Activated CD4-positive, alpha-beta T cell treated with anti-CD3 and anti-CD28 coated beads, Interleukin-2, amount 10 ng/mL, durations not matched to agents 24 days and 14 days (primary cell): ENCODE data around the gene FXR2. TPM values are rescaled to one million over a fixed set of nuclear protein-coding genes. Genes with fewer than 3 reads are reported as not detected.
"Not testable (repeated sequence)": the region's sequence is repeated elsewhere in the genome, so short reads cannot be mapped to it uniquely, and the experiment has no call there.

ENCODE experiments used
- DNase-seq: peaks from one replicate; pipeline ENCODE4 v3.0.0; 2022
- H3K27ac Mint-ChIP-seq: one replicate; pipeline ENCODE4 v1.8.0; 2022; ENCODE audit warnings: mild to moderate bottlenecking, mixed read lengths
- H3K27me3 Mint-ChIP-seq: one replicate; pipeline ENCODE4 v1.8.0; 2022; ENCODE audit warnings: mixed read lengths
- H3K36me3 Mint-ChIP-seq: one replicate; pipeline ENCODE4 v1.8.0; 2022; ENCODE audit warnings: low read depth, mild to moderate bottlenecking, mixed read lengths
- H3K4me1 Mint-ChIP-seq: one replicate; pipeline ENCODE4 v1.8.0; 2021; ENCODE audit warnings: mixed read lengths
- H3K4me3 Mint-ChIP-seq: one replicate; pipeline ENCODE4 v1.8.0; 2022; ENCODE audit warnings: mild to moderate bottlenecking, moderate library complexity, mixed read lengths
- H3K9me3 Mint-ChIP-seq: one replicate; pipeline ENCODE4 v1.8.0; 2021; ENCODE audit warnings: mixed read lengths
- intact Hi-C: fragments of 100-400 bp; cut with micrococcal nuclease; formaldehyde crosslinking; loops from one replicate; pipeline ENCODE4 v1.15.1; 2023
- total RNA-seq: library from RNA; stranded (reverse); gene quantifications from 2 replicates; pipeline ENCODE4 v1.2.3, GENCODE V29; 2022

FXR2 gene
- total RNA-seq = 62.6 and 64.4 TPM in 2 replicates

DNA sequence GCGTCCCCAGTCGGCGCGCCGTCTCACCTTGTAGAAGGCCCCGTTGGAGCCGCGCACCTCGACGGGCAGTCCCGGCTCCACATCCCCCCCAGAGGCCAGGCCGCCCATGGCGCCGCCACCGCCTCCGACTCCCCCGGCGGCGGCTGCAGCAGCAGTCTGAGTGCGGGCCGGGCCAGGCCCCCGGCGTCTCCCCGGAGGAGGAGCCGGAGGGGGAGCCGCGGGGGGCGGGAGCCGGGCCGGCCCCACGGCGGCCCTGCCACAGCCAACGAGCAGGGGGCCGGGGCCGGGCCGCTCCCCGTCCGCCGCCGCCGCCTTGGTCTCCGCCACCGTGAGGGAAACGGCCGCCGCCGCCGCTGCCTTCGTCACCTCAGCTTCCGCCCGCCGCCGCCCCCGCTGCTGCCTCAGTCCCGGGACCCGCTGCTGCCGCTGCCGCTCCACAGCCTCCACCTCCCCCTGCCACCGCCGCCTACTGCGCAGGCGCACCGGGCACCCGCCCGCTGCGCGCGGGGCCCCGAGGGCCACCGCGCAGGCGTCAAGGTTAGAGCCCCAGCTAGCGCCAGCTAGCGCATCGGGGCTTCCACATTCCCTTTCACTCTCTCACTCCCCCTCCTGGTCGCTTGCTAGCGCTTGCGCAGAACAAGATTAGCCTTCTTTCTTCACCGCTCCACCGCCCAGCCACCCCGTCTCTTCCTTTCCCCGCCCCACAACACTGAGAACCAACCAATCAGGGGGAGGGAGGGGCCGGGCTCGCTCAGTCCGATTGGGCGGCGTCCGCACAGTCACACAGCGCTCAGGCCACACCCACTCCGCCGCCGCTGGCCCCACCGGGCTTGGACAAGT lies at the start of gene FXR2:
TSS of gene FXR2 (minus strand) at position 473 of the 840 bp plus-strand sequence. CDS start at position 108, 365 bp downstream.
- intact Hi-C loops = loop anchor here (1.0 to 5.0 kb wide), 3 partner anchors 31 to 74 kb away; partner anchors contain the start of genes ATP1B2, MPDU1 and WRAP53
- H3K36me3 Mint-ChIP-seq = peaks cover 18% of the 10 kb centered on the region
- H3K4me1 Mint-ChIP-seq = peaks cover 33% of the 10 kb centered on the region
- no peaks in the 10 kb centered on the region for H3K27me3 Mint-ChIP-seq
- peak within 1 kb of the TSS; percentile 87 for H3K4me3 Mint-ChIP-seq
- peak within 1 kb of the TSS; percentile 91 for H3K27ac Mint-ChIP-seq
- peak; percentile 99 for DNase-seq
- H3K9me3 Mint-ChIP-seq = no peaks in the 10 kb centered on the region

- peaks cover under 1% of the 10 kb centered on the region for H3K4me1 Mint-ChIP-seq
- H3K4me3 Mint-ChIP-seq = no peak overlapping the region
- H3K27ac Mint-ChIP-seq = no peak overlapping the region
- intact Hi-C loops = no loop called here
- peaks cover 30% of the 10 kb centered on the region for H3K27me3 Mint-ChIP-seq
- DNase-seq = no peak
- H3K36me3 Mint-ChIP-seq = peaks cover 2% of the 10 kb centered on the region
- no peaks in the 10 kb centered on the region for H3K9me3 Mint-ChIP-seq
Observed at GRCh38 chr17:7656958-7657609, 42.4 kb upstream of the FXR2 start.

DNA sequence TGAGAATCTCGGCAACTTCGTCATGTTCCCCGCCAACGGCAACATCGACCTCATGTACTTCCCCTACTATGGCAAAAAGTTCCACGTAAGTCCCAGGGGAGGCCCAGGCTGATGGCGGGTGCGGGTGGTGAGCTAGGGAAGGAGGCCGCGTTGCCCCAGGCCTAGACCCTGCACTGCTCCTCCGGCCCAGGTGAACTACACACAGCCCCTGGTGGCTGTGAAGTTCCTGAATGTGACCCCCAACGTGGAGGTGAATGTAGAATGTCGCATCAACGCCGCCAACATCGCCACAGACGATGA lies 40.8 kb upstream of the FXR2 start:
- Mint-ChIP-seq H3K4me1 (peaks cover 8% of the 10 kb centered on the region), H3K36me3 (peaks cover 2% of the 10 kb centered on the region), H3K27ac (no peak overlapping the region), H3K27me3 (peaks cover 39% of the 10 kb centered on the region), H3K9me3 (no peaks in the 10 kb centered on the region), H3K4me3 (no peak overlapping the region)
- intact Hi-C loops = no loop called here
- DNase-seq = no peak

- intact Hi-C loops = loop anchor here (5.0 kb wide), 1 partner anchor 38 kb away; no protein-coding TSS in a partner anchor
- Mint-ChIP-seq H3K27ac (no peak overlapping the region), H3K4me1 (peaks cover 13% of the 10 kb centered on the region), H3K27me3 (peaks cover 44% of the 10 kb centered on the region), H3K4me3 (no peak overlapping the region), H3K9me3 (no peaks in the 10 kb centered on the region), H3K36me3 (peaks cover 2% of the 10 kb centered on the region)
- no peak for DNase-seq
Observed at GRCh38 chr17:7654832-7655540, 40.3 kb upstream of the FXR2 start.

GRCh38 chr17:7652388-7653356 lies 38.0 kb upstream of the FXR2 start:
- Mint-ChIP-seq H3K9me3 (no peaks in the 10 kb centered on the region), H3K4me1 (peaks cover 15% of the 10 kb centered on the region), H3K27me3 (peaks cover 56% of the 10 kb centered on the region), H3K27ac (no peak overlapping the region), H3K4me3 (no peak overlapping the region), H3K36me3 (no peaks in the 10 kb centered on the region)
- DNase-seq = no peak
- intact Hi-C loops = loop anchor here (5.0 kb wide), 1 partner anchor 35 kb away; no protein-coding TSS in a partner anchor

- intact Hi-C loops = loop anchor here (5.0 kb wide), 1 partner anchor 35 kb away; no protein-coding TSS in a partner anchor
- Mint-ChIP-seq H3K36me3 (no peaks in the 10 kb centered on the region), H3K4me3 (peak overlapping the region; percentile 50), H3K9me3 (no peaks in the 10 kb centered on the region), H3K27ac (no peak overlapping the region), H3K27me3 (peaks cover 56% of the 10 kb centered on the region), H3K4me1 (peaks cover 15% of the 10 kb centered on the region)
- no peak for DNase-seq
Observed at GRCh38 chr17:7651665-7652387, 37.1 kb upstream of the FXR2 start.

- Mint-ChIP-seq H3K36me3 (no peaks in the 10 kb centered on the region), H3K4me1 (peaks cover 15% of the 10 kb centered on the region), H3K27ac (peak overlapping the region; percentile 23), H3K9me3 (no peaks in the 10 kb centered on the region), H3K27me3 (peaks cover 57% of the 10 kb centered on the region), H3K4me3 (peak overlapping the region; percentile 82)
- intact Hi-C loops = loop anchor here (5.0 kb wide), 1 partner anchor 34 kb away; no protein-coding TSS in a partner anchor
- no peak for DNase-seq
Observed at GRCh38 chr17:7651097-7651664, 36.5 kb upstream of the FXR2 start.

DNA sequence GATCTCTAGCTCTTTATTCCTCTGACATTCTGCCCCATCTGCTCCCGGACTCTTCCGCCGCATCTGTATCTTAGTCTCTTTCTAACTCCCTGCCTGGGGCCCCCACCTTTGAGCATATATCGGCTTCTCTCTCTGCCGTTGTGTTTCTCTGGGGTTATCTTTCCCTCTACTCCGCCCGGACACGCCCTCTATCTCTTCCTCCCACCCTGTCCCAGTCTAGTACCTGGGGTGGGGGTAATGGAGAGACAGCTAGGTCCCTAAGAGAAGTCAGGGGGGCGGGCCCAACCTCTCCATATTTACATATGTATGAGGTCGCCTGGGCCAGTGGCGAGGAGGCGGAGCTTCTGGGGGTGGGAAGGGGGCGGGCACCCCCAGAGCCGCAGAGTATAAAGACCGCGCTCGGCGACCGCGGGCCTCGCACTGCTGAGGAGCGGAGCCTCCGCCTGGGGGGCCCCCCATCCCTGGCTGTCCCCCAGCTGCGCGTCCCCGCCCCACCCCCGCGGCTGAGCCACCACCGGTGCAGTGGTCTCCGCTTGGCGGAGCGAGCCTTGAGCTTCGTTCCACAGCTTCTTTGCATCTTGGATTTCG lies 35.9 kb upstream of the FXR2 start, which contains the start of gene ATP1B2:
TSS of gene ATP1B2 (plus strand) at position 418 of the 588 bp plus-strand sequence. CDS start 593 bp downstream, outside the sequence.
- Mint-ChIP-seq H3K27ac (peak within 1 kb of the TSS; percentile 23), H3K36me3 (no peaks in the 10 kb centered on the region), H3K9me3 (no peaks in the 10 kb centered on the region), H3K27me3 (peaks cover 57% of the 10 kb centered on the region), H3K4me1 (peaks cover 15% of the 10 kb centered on the region), H3K4me3 (peak within 1 kb of the TSS; percentile 82)
- DNase-seq = peak; percentile 92
- intact Hi-C loops = loop anchor here (1.0 to 5.0 kb wide), 2 partner anchors 33 to 36 kb away; no protein-coding TSS in a partner anchor

GRCh38 chr17:7647018-7647417 lies 32.3 kb upstream of the FXR2 start:
- no peaks in the 10 kb centered on the region for H3K36me3 Mint-ChIP-seq
- no peak overlapping the region for H3K27ac Mint-ChIP-seq
- H3K4me3 Mint-ChIP-seq = no peak overlapping the region
- H3K4me1 Mint-ChIP-seq = peaks cover 23% of the 10 kb centered on the region
- no peaks in the 10 kb centered on the region for H3K9me3 Mint-ChIP-seq
- no peak for DNase-seq
- intact Hi-C loops = no loop called here
- H3K27me3 Mint-ChIP-seq = peaks cover 30% of the 10 kb centered on the region

GRCh38 chr17:7646457-7646856 lies 31.8 kb upstream of the FXR2 start:
- DNase-seq = no peak
- intact Hi-C loops = no loop called here
- Mint-ChIP-seq H3K4me1 (peaks cover 23% of the 10 kb centered on the region), H3K27me3 (peaks cover 27% of the 10 kb centered on the region), H3K27ac (no peak overlapping the region), H3K4me3 (no peak overlapping the region), H3K36me3 (no peaks in the 10 kb centered on the region), H3K9me3 (no peaks in the 10 kb centered on the region)

GRCh38 chr17:7644775-7645174 lies 30.1 kb upstream of the FXR2 start:
- H3K4me1 Mint-ChIP-seq = peaks cover 11% of the 10 kb centered on the region
- no peak overlapping the region for H3K27ac Mint-ChIP-seq
- peaks cover 16% of the 10 kb centered on the region for H3K27me3 Mint-ChIP-seq
- intact Hi-C loops = no loop called here
- DNase-seq = no peak
- peak overlapping the region; percentile 3 for H3K4me3 Mint-ChIP-seq
- H3K36me3 Mint-ChIP-seq = no peaks in the 10 kb centered on the region
- H3K9me3 Mint-ChIP-seq = no peaks in the 10 kb centered on the region

- H3K36me3 Mint-ChIP-seq, H3K9me3 Mint-ChIP-seq, intact Hi-C loops, H3K27ac Mint-ChIP-seq, H3K27me3 Mint-ChIP-seq: not testable (repeated sequence)
- peak; percentile 79 for DNase-seq
- peak overlapping the region; percentile 62 for H3K4me3 Mint-ChIP-seq
- H3K4me1 Mint-ChIP-seq = peaks cover 11% of the 10 kb centered on the region
Observed at GRCh38 chr17:7641635-7642034, 26.9 kb upstream of the FXR2 start.
